SK-N-SH (cell line): Measurements from ENCODE around the gene CLRN2.

Source experiments
- GATA2 ChIP-seq: sonication (generic); formaldehyde crosslinking; IDR thresholded peaks from 2 replicates; pipeline ENCODE4 v1.5.0; 2020; ENCODE audit warnings: mild to moderate bottlenecking, missing genetic modification reagents
- MEF2A ChIP-seq: IDR thresholded peaks from 2 replicates; pipeline ENCODE4 v1.4.0; 2012; ENCODE audit warnings: low read depth, borderline replicate concordance
- TEAD4 ChIP-seq: IDR thresholded peaks from 2 replicates; pipeline ENCODE4 v1.4.0; 2012; ENCODE audit warnings: mild to moderate bottlenecking, borderline replicate concordance; ENCODE audit not compliant: insufficient read depth
- TF ChIP-seq, protein P1 (sequence below): fragments of 200-600 bp; sonication (generic); IDR thresholded peaks from 2 replicates; pipeline ENCODE4 v1.6.1; 2017; ENCODE audit warnings: antibody characterized with exemption, mild to moderate bottlenecking, moderate library complexity

- no peak for TF ChIP-seq MEF2A
- TF ChIP-seq GATA2 (CRISPR knock-in tag): no peak
- TF ChIP-seq, protein P1, sequence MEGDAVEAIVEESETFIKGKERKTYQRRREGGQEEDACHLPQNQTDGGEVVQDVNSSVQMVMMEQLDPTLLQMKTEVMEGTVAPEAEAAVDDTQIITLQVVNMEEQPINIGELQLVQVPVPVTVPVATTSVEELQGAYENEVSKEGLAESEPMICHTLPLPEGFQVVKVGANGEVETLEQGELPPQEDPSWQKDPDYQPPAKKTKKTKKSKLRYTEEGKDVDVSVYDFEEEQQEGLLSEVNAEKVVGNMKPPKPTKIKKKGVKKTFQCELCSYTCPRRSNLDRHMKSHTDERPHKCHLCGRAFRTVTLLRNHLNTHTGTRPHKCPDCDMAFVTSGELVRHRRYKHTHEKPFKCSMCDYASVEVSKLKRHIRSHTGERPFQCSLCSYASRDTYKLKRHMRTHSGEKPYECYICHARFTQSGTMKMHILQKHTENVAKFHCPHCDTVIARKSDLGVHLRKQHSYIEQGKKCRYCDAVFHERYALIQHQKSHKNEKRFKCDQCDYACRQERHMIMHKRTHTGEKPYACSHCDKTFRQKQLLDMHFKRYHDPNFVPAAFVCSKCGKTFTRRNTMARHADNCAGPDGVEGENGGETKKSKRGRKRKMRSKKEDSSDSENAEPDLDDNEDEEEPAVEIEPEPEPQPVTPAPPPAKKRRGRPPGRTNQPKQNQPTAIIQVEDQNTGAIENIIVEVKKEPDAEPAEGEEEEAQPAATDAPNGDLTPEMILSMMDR: peak; percentile 51
- TF ChIP-seq TEAD4: no peak
These were observed 46.2 kb upstream of the CLRN2 start for GRCh38 chr4:17468619-17469221.
